ENCODE data around the gene STAG2.
"Not testable (repeated sequence)": the region's sequence is repeated elsewhere in the genome, so short reads cannot be mapped to it uniquely, and the experiment has no call there.

Gene STAG2

DNA sequence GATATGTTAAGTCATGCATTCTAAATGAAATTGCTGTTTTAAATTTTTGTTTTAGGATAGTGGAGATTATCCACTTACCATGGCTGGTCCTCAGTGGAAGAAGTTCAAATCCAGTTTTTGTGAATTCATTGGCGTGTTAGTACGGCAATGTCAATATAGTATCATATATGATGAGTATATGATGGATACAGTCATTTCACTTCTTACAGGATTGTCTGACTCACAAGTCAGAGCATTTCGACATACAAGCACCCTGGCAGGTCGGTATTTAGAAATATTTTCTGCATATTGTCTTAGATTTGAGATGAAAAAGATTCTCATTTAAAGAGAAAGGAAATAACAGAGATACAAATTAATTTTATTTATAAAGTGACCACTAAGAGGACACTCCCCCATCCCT, 83.6 kb downstream of the STAG2 start:
- DNase-seq = no peak

DNA sequence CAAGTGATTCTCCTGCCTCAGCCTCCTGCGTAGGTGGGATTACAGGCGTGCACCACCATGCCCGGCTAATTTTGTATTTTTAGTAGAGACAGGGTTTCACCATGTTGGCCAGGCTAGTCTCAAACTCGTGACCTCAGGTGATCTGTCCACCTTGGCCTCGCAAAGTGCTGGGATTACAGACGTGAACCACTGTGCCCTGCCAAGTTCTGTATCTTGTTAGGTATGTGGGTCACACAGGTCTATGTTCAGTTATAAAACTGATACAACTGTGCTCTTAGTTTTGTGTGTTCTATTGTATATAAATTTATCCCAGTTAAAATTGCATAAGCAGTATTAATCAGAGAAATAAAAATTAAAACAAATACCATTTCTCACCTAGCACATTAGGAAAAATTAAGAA, 122.9 kb downstream of the STAG2 start:
- not testable (repeated sequence) for DNase-seq

DNA sequence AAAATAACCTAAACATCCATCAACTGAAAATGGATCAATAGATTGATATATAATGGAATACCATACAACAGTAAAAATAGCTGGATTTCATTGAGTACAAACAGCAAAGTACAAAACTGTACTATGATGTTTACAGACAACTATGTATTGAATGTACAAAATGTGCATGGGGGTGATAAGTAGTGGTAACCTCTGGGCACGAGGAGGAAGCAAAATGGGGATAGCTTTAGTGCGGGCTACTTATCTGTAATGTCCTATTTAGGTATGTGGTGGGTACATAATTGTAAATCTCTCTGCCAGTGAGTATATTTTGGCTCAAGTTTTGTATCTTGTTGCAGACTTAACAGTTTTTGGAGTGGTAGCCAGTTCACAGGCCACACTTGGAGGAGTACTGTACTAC, 123.6 kb downstream of the STAG2 start:
- no peak for DNase-seq

DNA sequence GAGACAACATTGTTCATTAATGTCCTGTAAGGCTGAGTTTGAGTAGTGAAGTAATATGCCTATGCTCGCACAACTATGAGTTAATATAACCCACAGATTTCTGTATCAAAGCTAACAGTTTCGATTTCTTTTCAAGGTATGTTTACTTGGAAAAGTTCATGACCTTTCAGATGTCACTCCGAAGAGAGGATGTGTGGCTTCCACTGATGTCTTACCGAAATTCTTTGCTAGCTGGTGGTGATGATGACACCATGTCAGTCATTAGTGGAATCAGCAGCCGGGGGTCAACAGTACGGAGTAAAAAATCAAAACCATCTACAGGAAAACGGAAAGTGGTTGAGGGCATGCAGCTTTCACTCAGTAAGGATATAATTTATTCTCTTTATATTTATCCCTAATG, 124.9 kb downstream of the STAG2 start:
- no peak for DNase-seq

DNA sequence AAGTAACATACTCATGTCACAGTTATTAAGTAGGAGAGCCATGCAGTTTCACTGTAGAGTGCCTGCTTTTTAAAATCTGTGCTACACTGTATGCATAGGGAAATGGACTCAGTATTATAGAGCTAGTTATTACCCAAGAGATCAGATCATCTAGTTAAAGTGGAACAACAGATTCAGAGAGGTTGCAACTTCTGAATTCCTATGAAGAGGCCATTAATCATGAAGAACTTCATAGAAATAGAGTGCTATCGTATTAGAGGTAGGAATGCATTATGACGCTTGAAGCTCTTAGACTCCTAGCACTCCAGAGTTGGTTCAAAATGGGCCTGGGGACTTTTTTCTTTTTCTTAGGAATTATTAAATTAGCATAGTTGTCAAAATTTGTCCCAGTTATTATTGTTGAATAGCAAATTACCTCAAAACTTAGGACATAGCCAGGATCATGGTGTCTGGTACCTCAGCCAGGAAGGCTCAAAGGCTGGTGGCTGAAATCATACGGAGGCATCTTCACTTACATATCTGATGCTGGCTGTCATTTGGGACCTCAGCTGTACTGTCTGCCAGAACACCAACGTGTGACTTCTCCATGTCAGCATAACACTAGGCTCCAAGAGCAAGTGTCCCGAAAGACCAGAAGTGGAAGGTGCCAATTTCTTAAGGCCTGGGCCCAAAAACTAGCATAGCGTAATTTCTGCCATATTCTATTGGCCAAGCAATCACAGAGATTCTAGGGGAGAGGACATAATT, 125.7 kb downstream of the STAG2 start:
- DNase-seq = no peak

DNA sequence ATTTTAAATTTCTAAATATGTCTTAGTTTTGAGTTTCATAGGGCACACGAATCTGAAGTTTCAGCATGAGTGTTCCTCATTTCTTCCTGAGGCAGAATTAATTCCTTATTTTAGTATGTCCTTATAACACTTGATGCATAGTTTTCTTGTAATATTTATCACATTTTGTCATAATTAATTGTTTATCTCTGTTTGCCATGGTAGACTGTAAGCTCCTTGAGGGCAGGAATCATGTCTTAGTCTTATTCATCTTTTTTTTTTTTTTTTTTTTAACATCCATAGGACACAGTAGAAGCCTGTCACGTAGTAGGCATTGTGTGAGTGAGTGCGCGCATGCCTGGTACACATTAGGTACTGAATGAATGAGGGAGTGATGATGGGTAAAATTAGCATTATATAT, 131.7 kb downstream of the STAG2 start:
- no peak for DNase-seq

DNA sequence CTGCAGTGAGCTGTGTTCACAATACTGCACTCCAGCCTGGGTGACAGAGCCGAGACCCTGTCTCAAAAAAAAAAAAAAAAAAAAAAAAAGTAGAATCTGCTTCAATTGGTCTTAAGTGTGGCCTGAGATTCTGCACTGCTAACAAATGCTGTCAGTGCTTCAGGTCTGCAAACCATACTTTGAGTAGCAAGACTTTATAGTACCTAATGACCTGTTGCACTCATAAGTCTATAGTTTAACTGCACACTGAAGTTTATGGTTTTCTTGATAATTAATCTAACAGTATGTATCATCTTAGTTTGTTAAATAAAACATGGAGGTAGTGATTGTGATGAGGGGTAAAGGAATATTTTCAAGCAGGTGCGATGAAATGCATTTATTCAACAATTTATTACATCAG, 135.6 kb downstream of the STAG2 start:
- DNase-seq = no peak

DNA sequence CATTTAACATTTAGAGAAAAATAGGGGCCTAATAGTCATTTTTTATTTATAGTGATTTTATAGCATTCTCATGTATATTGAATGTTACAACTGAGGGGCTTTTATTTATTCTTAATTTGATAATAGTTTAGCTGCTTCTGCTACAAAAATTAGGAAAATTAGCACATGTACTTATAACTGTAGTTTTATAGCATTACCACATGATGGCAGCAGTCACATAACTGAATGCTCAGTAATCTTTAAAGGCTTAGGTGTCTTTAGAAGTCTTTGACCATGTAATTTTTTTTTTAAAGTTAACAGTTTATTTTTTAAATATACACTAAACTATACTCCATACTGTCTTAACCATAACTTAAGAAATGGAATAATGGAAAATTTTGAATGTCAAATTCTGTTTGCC, 136.6 kb downstream of the STAG2 start:
- DNase-seq = no peak

DNA sequence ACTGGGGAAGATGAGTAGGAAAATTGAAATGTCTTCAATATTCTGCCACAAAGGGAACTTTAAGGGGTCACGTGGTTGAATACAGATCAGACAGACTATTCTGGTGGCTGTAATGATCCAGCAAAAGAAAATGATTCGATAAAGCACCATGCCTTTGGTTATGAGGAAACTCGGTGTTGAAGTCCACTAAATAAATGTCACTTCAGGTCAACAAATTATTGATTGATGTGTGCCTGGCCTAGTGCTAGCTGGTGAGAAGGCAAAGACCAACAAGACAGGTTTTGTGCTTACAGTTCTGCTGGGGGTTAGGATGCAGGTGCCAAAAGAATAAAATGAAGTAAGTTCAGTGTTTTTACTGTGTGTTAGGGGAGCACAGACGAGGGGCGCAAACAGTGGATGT, 142.5 kb downstream of the STAG2 start:
- no peak for DNase-seq

DNA sequence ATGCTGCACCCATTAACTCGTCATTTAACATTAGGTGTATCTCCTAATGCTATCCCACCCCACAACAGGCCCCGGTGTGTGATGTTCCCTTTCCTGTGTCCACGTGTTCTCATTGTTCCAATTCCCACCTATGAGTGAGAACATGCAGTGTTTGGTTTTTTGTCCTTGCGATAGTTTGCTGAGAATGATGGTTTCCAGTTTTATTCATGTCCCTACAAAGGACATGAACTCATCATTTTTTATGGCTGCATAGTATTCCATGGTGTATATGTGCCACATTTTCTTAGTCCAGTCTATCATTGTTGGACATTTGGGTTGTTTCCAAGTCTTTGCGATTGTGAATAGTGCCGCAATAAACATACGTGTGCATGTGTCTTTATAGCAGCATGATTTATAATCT, 143.0 kb downstream of the STAG2 start:
- DNase-seq = not testable (repeated sequence)

DNA sequence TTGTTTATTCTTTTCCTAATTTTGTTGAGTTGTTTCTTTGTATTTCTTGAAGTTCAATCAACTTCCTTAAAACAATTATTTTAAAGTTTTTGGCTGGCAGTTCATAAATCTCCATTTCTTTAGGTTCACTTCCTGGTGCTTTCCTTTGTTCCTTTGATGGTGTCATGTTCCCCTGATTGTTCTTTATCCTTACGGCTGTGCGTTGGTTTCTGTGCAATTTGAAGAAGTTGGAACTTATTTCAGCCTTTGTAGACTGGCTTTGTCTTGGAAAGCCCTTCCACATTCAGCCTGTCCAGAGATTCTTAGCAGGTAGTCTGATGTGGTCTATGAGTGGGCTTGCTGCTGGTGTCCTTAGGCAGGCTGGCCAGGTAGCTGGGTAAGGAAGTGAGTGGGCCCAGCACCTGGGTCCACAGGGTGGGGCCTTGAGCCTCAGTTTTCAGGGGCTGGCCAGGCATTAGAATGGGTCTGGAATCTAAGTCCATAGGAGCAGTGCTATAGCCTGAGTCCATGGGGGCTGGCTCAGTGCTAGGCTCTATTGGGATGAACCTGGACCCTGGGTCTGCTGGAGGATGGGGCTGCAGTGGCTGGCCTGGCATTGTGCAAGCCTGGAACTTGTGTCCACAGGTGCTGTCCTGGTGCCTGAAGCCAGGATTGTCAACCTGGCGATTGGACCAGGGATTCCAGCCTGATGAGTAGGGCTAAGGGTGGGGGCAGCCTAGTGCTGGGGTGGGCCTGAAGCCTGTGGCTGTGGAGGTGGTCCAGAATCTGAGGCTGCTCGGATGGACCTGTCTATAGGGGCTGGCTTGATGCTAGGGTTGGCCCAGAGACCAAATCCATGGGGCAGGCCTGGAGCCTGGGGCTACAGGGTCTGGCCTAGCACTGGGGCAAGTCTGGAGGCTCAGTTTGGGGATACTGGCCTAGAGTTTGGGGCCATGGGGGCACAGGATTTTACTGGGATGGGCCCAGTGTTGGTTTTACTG, 152.4 kb downstream of the STAG2 start:
- DNase-seq = no peak

DNA sequence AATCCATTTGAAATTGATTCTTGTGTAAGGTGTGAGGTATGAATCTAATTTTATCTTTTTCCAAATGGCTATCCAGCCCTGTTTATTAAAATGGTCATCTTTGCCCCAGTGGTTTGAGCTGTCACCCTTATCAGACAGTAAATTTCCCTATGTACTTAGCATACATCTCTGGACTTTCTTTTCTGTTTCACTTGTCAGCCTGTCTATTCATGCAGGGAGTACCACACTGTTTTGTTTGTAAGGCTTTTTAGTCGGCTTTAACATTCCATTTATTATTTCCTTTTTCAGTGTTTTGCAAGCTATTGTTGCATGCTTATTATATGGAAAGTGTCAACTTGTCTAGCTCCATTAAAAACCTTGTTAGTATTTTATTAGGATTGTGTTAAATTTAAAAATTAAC, 155.8 kb downstream of the STAG2 start:
- no peak for DNase-seq

DNA sequence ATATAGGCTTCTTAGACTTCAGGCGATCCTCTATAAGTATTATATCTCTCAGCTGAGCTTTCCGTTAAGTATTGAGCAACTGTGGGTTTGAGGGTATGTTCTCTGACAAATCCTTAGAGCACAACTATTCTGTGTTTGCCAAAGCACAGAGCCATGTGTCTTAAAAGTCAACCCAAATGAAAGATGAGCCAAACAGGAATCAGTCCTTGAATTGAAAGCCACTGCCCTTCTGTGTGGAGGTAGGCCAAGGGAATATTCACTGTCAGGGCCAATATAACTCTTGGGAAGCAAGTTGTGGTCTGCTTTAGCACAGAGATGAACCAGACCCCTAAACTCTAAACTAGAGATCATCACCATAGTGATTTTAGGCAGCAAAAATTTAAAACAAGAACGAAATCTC, 164.0 kb downstream of the STAG2 start:
- DNase-seq = no peak

DNA sequence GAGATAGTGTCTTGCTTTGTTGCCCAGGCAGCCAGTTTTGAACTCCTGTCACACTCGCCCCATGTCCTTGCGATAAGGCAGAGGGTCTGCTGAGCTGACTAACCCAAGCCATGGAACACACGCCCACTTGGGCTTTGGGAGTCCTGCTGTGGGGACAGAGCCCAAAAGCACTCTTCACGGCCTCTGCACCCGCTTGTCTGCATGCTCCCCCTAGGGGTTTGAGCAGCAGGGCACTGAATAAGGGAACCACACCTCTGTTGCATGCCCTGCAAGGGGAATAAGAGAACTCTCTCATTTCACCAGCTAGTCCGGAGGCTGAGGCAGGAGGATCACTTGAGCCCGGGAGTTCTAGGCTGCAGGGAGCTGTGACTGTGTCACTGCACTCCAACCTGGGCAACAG, 166.0 kb downstream of the STAG2 start:
- no peak for DNase-seq

DNA sequence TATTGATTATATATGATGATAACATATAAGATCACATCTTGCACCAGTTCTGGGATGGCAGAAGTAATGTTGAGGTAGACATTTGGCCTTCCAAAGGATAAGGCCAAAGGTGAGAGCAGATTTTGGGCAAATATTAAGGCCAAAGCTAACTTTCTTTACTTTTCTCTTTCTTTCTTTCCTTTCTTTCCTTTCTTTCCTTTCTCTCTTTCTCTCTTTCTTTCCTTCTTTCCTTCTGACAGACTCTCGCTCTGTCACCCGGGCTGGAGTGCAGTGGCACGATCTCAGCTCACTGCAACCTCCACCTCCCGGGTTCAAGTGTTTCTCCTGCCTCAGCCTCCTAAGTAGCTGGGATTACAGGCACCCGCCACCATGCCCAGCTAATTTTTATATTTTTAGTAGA, 170.9 kb downstream of the STAG2 start:
- DNase-seq = not testable (repeated sequence)

DNA sequence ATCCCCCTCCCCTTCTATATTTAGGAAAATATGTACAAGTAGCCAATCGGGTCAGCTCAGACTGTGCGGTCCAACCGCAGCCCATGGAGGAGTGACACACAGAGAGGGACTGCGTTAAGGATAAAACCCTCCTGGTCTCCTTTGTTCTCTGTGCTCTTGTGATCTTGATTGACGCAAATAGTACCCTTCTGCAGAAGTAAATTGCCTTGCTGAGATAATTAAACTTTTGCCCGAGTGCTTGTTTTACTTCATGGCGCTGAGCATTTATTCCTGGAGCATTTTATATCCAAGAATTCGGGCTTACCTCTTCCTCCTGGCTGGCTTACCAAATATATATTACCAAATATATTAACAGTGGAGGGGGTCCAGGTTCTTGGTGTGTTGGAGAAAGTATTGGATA, 184.2 kb downstream of the STAG2 start:
- DNase-seq = no peak

DNA sequence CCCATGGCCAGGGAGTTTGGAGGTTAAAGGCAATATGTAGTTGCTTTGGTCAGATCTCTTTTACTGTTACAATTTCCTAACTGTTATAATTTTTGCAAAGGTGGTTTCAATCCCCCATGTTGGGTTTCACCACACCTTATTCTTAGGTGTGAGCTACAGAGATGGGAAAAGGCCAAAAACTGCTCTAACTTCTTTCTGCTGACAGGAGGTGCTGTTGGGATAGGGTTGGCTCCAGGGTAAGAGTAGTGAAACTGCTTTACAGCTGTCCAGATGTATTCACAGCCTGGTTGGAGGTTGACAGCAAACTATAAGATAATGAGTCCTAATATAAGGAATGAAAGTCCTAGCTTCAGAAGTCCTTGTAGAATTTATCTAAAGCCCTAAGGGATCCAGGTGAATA, 189.7 kb downstream of the STAG2 start:
- no peak for DNase-seq
